ENCODE data around the gene TMC8.

The TMC8 gene

DNA sequence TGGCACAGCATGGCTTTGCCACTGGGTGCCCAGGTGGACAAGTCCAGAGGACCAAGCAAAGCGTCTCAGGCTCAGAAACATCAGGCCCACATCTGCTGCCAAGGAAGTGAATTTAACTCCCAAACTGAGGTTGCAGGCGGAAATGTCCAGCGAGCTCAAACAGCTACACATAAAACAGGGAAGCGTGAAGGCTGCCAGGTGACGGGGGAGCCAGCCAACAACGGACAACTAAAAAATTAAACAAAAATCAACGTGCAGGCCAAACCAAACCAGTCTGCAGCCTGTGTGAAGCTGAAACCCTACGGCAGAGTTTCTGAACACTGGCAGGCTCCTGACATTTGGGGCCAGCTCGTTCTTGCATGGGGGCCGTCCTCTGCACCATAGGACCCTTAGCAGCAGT, 53.8 kb downstream of the TMC8 start:
- no peak for DNase-seq

DNA sequence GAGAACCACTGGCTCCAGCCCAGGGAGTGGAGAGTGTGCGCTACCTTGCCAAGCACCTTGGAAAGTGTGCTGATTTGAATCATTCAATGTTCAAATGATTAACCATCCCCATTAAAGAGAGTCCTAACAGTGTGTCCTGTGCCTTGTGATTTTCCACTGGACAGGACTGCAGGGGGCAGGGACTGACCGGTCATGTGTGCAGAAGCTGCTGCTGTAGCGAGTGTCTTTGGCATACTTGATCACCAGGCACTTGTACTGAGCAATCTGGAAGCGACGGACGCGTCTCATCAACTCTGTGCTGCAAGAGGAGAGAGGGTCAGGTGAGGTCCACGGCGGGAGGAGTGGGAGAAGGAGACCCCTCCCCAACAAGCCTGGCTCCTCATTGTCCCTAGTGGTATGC, 54.3 kb downstream of the TMC8 start:
- DNase-seq: no peak

DNA sequence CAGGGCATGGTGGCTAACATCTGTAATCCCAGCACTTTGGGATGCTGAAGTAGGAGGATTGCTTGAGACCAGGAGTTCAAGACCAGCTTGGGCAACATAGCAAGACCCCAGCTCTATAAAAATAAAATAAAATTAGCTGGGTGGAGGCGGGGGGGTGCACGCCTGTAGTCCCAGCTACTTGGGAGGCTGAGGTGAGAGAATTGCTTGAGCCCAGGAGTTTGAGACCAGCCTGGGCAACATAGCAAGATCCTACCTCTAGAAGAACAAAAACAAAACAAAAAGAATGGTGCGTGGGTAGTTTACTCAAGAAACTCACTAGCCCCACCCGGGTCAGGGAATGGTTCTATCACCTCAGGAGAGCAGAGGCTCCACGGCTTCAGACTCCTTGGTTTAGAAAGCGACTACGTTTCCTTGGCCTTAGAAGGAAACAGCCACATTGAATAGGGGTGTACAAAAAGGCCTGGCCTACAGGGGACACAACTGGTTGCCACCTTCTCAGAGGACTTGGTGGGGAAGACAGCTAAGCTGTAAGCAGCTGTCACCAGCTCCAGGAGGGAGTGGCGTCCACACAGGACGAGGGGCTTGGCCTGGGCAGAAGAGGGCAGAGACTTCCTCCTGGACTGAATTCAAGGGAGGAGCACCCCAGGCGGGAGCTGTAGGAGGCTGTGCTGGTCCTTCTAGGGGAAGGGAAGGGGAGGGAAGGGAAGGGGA, 55.6 kb downstream of the TMC8 start:
- DNase-seq: no peak

DNA sequence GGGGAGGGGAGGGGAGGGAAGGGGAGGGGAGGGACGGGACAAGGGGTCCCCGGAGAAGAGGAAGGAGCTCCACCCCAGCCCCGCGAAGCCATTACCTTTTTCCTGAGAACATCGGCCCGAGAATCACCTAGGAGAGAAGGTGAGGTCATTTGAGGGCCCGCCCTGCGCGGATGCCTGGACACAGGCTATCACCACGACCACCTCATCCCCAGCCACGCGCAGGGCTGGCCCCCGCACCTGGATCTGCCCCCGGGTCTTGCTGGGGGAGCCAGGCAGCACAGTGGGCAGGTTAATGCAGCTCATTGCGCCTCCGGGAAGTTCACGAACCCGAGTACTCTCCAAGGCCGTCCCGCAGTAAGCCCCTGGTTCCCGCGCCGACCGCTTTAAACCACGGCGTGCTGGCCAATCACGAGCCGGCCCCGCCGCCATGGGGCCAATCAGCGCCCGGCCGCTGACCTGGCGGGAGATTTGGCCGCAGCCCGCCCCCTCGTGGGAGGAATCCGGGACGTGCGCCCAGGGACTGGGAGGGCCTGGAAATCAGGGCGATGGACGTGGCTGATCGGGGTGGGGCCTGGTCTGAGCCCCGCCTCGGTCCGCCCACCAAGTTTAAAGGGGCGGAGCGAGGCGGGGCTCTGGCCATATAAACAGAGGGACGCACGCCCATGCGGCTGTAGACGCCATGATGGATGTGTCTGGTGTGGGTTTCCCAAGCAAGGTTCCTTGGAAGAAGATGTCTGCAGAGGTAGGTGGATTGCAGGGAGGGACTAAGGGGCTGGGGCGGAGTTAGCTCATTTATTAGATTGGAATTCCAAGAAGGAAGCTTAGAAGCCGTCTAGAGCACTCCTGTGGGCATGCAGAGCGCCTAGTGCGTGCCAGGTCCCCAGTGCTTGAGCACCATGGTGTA, 56.4 kb downstream of the TMC8 start, which contains the start of the genes AFMID and TK1:
AFMID (plus strand) TSS at position 671 of the 904 bp plus-strand sequence; CDS start at position 680, 9 bp downstream.
TK1 (minus strand) TSS at position 361 of the 904 bp plus-strand sequence; CDS start at position 303, 58 bp downstream.
- DNase-seq: peak; percentile 81
